Muscle of arm (tissue), 12 donors: ENCODE results near the gene SLC16A11. TPM values are rescaled to one million over a fixed set of nuclear protein-coding genes. Genes with fewer than 3 reads are reported as not detected.
A peak's percentile ranks its signal among the peaks of the same experiment; 100 is the strongest.
"Not testable (repeated sequence)": the region's sequence is repeated elsewhere in the genome, so short reads cannot be mapped to it uniquely, and the experiment has no call there.

Experiments
- DNase-seq: peaks from one replicate; pipeline ENCODE4 v3.0.0-alpha.2; 2013
- polyA plus RNA-seq, 12 donors: library from polyadenylated mRNA; unstranded; fragments of 120-200 nt; gene quantifications; one replicate each; pipeline ENCODE4 v1.2.1, GENCODE V29; 2013; ENCODE audit not compliant: insufficient read length in 12 of 12

The SLC16A11 gene
- polyA plus RNA-seq, 12 donors = 0.09 to 1.6 (median 0.16) TPM; not detected in 5

DNA sequence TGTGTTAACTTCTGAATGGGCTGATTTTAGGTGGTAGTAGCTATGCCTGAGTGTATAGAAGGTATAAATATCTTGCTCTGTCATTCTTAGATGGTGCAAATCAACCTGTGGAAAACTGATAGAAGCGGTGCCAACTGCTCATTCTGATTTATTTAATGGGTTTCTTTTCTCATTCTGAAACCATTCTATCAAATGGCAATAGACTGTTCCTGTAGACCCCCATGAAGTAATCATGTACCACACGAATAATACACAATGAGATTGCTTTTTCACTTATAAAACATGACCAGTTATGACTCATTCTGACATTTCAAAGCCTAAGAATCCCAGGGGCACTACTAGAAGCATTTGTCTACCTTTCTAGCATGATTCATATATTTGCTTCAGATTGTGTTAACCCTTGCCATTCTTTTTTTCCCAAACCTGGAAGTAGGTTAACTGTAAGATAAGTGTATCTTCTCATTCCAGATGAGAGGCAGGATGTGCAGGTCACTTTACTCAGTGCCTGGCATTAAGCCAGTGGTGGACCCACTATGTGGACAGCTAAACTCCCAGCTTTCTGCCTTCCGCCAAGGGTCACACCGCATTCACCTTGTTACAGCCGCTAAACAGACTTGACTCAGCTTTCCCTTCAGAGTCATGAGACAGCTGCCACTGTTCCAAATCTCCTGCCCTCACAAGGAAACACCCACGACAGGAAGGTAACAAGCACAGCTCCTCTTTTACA is 16.4 kb upstream of the SLC16A11 start:
- no peak for DNase-seq

DNA sequence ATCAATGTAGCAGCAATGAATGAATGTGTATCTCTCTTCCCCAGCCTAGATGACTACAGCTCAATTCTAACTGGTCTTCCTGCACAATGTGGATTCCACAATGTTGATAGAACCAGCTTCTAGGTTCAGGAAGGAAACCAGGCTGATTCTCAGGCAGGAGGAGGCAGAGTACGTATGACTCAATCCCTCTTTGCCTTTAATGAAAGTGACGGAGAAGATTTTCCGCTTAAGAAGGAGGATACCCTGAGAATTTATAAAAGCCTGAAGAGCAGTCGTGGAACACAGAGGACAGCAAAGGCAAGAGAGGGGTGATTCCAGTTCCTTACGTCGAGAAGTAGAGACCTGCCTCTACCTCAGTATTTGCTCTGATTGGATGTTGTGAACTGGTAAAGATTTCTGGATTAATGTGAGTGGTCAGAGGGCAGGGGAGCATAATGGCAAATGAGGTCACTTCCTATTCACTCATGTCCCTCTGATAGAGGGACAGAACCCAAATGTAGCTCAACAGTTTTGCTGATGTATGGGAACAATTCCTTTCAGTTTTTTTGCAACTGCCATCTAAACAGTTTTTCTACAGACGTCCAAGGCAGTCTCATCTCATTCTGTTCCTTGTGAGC is 15.0 kb upstream of the SLC16A11 start:
- DNase-seq = no peak

DNA sequence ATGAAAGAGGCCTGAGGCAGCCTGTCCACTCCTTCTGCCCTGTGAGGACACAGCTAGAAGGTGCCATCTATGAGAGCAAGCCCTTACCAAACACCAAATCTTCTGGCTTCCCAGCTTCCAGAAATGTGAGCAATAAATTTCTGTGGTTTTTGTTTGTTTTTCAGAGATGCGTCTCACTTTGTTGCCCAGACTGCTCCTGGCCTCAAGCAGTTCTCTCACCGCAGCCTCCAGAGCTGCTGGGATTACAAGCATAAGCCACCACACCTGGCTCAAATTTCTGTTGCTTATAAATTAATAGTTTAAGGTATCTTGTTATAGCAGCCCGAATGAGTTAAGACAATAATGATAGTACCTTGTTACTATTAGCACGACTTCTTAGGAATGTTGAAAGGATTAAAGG is 12.5 kb upstream of the SLC16A11 start:
- no peak for DNase-seq

DNA sequence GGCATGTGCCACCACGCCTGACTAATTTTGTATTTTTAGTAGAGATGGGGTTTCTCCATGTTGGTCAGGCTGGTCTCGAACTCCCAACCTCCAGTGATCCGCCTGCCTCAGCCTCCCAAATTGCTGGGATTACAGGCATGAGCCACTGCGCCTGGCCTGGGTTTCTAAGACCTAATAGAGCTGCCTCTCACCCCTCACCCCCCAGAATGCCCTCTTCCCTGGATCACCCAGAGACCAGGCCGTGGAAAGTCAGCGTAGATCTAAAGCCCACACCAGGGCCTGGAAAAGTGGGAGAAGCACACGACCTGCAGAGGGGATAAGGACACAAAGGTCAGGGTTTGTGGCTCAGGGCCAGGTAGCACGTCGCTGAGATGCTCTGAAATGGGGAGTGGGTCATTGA is 6.7 kb upstream of the SLC16A11 start:
- not testable (repeated sequence) for DNase-seq

DNA sequence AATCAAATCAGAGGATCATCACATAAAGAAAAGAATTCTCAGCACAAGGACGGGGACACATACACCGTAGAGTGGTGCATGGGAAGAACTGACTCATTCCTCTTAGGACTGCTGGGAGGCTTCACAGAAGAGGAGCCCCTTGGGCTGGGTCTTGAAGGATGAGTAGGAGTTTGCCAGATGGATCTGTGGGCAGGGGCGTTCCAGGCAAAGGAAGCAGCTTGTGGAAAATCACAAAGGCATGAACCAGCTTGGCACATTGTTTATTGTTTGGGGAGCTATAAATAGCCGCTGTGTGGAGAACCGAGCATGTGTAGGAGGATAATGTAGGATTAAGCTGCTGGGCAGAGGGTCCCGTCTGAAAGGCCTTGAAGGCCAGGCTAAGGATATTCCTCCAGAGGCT is 5.1 kb upstream of the SLC16A11 start:
- DNase-seq = no peak

DNA sequence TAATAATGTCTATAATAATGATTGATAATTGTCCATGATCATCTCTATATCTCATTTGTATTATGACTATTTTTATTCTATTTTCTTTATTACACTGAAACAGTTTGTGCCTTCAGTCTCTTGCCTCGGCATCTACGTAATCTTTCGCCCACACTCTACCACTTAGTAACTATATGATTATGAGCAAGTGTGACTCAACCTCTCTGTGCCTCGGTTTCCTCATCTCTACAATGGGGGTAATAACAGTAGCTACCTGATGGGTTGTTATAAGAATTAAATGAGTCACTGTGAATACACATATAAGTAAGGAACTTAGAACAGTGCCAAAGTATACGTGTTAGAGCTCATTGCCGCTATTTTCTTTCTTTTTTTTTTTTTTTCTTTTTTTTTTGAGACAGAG is 3.7 kb upstream of the SLC16A11 start:
- no peak for DNase-seq

DNA sequence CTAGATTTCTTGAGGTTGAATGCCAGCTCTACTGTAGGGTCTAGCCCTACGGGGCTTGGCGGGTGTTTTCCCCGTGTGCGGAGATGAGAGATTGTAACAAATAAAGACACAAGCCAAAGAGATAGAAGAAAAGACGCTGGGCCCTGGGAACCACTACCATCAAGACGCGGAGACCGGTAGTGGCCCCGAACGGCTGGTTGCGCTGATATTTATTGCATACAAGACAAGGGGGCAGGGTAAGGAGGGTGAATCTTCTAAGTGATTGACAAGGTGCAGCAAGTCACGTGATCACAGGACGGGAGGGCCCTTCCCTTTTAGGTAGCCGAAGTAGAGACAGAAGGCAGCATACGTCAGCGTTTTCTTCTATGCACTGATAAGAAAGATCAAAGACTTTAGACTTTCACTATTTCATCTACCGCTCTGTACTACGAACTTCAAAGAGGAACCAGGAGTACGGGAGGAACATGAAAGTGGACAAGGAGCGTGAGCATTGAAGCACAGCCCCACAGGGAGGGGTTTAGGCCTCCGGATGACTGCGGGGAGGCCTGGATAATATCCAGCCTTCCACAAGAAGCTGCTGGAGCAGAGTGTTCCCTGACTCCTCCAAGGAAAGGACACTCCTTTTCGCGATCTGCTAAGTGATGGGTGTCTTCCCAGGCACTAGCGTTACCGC is 3.0 kb upstream of the SLC16A11 start:
- DNase-seq = not testable (repeated sequence)

DNA sequence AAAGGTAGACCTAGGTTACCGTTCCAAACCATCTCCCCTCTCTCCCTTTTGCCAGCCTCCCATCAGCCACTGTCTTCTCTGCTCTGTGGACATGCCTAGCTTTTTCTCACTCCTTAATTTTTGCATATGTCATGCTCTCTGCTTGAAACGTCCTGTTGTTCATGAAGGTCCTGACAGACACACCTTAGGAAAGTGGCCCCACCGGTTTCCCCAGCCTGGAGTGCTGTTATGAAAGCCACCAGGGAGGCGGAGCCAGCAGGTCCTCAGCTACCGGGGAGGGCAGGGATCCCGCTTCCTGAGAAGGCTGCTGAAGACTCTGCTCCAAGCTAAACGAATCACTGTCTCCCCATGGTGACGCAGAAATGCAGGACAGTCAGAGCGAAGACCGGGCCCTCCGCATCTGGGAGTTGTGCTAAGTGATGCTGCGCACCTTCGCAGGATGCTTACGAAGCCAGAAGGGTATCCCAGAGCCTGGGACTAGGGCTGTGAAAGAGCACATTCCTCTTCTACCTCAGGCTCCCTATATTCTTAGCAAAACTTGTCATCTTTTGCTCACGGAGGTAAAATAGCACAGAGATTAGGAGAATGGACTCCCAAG is 2.3 kb upstream of the SLC16A11 start:
- no peak for DNase-seq

DNA sequence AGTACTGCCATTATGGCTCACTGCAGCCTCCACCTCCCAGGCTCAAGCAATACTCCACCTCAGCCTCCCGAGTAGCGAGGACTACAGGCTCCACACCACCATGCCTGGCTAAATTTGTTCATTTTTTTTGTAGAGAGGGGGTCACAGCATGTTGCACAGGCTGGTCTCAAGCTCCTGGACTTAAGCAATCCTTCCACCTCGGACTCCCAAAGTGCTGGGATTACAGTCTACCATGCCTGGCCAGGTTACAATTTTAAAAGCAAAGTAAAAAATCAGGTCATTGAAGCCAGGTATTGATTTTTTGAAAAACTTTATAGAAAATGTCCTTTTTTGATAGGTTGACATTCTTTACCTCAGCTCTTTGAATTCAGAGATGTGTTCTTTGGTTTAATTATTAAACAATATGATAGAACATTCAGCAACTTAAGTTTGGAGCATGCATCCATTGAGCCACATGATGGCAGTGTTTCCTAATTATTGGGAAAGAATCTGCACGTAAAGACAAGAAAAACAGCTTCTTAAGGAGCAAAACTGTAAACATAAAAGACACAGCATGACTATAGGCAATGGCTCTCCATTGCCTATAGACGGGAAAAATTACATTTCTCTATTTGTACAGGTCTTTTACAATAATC is 1.7 kb upstream of the SLC16A11 start:
- DNase-seq = peak; percentile 82

DNA sequence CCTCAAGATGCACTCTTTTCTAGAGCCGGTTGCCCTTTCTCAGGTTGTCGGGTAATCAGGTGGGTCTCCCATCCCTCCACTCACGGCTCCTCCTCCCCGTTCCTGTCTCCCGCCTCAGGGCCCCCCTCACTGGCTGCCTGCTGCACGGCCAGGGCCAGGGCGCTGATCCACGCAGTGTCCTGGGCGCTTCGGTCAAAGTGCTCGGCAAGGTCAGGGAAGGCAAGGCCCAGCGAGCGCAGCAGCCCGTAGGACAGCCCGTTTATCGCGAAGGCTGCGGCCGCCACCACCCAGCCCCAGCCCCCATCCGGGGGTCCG is 753 bp downstream of the SLC16A11 start:
- DNase-seq = no peak

DNA sequence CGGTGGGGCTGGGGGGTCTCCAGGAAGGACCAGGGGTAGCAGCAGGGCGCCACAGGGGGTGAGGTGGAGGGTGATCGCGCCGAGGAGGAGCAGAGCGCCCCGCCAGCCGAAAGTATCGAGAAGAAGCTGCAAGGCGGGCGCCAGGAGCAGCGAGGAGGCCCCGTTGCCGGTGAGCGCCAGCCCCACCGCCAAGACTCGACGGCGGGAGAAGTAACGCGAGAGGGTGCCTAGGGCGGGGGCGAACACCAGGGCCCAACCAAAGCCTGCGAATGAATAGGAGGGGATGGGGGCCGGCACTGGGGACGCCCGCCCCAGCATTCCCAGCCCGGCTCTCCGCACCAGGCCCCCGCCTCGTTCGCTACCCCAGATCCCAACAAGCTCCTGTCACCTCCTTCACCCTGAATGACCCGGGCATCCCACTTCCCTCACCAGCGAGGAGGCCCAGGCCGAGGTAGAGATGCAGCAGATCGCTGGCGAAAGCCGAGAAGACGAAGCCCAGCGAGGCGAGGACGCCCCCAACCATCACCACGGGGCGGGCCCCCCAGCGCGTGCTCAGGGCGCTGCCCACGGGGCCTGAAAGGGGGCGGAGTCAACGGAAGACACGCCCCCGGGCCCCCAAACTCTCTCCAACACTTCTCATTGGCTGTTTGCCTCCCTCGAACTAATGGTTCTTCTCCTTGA is 1.3 kb downstream of the SLC16A11 start:
- DNase-seq = no peak

DNA sequence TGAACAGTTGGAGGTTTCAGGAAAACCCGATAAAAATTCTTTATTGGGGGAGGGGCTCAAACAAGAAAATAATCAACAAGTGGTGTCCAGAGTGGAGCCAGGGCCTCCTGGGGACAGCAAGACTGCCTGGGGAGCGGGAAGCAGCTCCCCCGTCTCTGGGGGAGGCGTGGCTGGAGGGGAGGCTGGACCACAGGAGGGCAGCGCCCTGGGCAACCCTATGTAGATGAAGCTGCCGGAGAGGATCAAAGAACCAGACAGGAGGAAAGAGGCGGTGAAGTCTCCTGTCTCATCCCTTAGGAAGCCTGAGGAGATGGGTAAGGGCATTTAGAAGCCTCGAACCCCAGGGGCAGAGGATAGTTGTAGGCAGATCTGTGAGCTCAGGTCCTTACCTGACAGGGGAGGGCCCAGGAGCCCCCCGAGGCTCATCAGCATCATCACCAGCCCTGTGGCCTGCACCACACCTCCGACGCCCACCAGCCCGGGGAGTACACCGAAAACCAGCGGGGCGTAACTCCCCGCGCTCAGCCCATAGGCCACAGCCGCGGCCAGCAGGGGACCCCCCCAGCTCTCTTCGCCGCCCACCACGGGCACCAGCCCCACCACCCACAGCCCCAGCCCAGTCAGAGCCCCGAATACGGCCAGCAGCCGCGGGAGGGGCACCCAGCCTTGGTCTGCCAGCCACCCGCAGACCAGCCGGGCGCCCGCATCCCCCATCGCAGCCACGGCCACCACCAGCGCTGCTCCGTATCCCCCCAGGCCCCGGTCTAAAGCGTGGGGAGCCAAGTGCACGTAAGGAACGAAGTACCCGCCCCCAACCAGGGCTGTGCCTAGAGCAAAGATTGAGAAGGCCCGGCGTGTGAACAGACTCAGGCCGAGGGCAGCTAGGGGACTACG is 2.0 kb downstream of the SLC16A11 start:
- no peak for DNase-seq

DNA sequence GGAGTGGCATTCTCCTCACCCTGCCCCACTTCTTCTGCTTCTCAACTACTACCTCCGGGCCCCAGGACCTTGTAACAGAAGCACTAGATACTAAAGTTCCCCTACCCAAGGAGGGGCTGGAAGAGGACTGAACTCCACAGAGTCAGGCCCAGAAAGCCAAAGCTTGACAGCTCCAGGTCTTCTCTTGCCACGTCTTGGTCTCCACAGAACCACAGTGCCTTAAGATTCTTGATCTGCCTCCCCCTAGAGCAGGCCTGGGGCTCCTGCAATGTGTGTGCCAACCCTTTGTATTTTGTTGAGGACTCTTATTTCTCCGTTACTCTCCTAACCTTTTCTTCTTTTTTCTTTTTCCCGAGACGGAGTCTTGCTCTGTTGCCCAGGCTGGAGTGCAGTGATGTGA is 4.1 kb downstream of the SLC16A11 start:
- no peak for DNase-seq

DNA sequence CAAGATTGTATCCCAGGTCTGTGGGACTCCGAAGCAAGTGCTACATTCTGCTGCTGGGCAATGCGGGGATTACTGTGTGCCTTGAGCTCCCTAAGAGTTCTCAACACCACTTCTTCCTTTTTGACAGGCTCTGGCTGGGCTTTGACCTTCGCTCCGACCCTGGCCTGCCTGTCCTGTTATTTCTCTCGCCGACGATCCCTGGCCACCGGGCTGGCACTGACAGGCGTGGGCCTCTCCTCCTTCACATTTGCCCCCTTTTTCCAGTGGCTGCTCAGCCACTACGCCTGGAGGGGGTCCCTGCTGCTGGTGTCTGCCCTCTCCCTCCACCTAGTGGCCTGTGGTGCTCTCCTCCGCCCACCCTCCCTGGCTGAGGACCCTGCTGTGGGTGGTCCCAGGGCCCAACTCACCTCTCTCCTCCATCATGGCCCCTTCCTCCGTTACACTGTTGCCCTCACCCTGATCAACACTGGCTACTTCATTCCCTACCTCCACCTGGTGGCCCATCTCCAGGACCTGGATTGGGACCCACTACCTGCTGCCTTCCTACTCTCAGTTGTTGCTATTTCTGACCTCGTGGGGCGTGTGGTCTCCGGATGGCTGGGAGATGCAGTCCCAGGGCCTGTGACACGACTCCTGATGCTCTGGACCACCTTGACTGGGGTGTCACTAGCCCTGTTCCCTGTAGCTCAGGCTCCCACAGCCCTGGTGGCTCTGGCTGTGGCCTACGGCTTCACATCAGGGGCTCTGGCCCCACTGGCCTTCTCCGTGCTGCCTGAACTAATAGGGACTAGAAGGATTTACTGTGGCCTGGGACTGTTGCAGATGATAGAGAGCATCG is 5.6 kb downstream of the SLC16A11 start:
- DNase-seq = no peak

DNA sequence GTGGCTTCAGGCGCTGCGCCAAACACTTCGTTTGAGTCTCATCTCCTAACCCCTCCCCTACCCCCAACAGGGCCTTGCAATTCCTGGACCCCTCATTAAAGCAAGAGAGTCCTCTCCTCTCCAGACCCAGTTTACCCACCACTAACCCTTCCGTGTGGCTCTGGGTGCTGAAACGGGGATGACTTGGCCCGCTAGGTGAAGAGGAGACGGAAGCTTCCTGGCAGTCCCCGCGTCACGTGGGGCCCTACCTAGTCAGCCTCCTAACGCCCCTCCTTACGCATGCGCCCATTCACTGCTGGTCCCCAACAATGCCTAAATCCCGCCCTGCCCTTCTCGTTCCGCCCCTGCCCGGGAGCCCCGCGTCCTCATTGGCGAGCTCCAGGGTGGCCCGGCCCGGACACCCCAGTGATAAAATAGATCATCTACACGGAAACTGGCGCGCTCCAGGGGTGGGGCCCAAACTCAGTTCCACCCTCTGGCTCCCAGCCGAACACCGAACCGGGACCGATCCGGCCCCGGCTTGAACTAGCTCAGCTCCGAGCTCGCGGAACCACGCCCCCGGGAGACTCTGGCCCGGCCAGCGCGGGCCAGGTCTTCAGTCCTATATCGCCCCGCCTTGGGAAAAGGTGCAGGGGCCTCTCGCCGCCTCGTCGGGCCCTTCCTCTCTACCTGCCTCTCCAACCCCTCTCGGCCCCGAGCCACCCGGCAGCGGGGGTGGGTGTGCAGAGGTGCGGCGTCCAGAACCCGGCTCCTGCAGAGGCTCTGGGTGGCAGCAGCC is 8.1 kb downstream of the SLC16A11 start, which contains the start of gene SLC16A13:
SLC16A13 (plus strand) TSS at position 425 of the 778 bp plus-strand sequence. CDS start 368 bp downstream, outside the sequence.
- DNase-seq = peak; percentile 84

DNA sequence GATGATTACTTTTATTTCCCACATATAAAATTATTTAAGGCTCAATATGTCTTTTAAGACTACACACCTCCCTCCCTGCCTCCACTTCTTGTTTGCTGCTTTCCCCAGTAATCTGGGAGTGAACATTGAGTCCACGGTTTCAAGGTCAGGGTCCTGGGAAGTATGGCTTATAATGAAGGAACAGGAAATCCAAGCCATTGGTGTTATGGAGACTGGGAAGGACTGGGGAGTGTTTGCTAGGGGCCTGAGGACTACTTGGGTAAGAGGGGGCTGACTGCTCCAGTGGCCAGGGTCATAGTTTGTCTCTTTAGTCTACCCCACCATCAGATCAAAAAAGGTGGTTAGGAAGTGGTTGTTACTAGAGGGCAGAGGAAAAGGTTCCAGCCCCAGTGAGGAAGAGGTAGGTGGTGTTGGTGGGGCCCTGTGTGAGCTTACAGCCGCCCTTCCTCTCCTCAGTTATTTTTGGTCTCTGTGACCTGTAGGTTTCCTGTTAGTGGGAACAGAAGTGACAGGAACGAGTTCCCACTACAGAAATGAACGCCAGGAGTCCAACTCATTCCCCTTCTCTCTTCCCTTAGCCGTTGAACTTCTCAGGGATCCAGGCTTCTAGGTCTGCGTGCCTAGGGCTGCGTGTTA is 8.8 kb downstream of the SLC16A11 start:
- no peak for DNase-seq

DNA sequence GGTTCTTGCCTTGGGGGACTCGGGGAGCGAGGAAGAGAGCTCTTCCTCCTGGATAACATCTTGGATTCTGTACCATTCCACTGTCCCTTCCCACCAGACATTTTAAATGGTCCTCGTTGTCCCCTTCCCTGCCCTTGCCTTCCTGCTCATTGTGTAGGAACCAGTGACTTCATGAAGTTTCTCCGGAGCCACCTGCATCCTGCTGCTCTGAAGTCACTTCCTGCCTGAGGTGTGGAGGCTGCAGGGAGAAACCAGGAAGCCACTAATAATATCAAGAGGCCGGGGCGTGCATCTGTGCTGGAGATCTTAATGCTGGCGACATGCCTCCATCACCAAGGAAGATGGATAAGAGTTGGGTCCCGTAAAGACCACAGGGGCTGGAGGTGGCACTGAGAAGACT is 14.2 kb downstream of the SLC16A11 start:
- DNase-seq = no peak

DNA sequence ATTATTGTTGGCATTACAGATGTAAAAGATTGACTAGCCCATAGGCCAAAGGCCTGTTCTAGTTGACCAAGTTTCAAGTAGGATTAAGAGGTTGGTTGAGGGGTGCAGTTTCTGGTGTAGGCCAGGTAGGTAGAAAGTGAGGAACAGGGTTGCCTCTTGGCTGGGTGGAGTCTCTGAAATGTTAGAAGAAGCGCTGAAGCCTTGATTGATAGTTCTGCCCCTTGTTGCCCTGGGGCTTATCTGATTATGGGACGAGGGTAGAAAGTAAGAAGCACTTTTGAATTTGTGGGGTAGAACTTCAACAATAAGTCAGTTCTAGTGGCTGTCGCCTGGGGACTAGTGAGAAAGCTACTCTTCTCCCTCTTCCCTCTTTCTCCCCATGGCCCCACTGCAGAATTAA is 14.8 kb downstream of the SLC16A11 start:
- no peak for DNase-seq
